Caco-2 (cell line): Measurements from ENCODE around the gene C1S. TPM values are rescaled to one million over a fixed set of nuclear protein-coding genes. Genes with fewer than 3 reads are reported as not detected.

ENCODE experiments used
- BruUV-seq: library from RNA; stranded (reverse); fragments of 400-500 nt; replicated peaks from 2 replicates; lab custom pipeline; 2021; lab: Mats Ljungman, UMichigan
- CTCF ChIA-PET: fragments of 300-600 bp; sonication (Branson Sonifier 250); formaldehyde crosslinking; loops from one replicate; lab custom pipeline; 2022; ENCODE audit warnings: antibody characterized with exemption; lab: Charles Lee
- POLR2A ChIA-PET: fragments of 300-600 bp; sonication (Branson Sonifier 250); formaldehyde crosslinking; loops from one replicate; lab custom pipeline; 2022; ENCODE audit warnings: antibody characterized with exemption; lab: Charles Lee
- DNase-seq, 2 experiments: peaks; one replicate each; pipeline versions ENCODE4 v3.0.0 to v3.0.0-alpha.2; 2020 to 2022
- H3K27me3 ChIP-seq: replicated peaks from 2 replicates; pipeline ENCODE4 v1.6.0; 2011; ENCODE audit warnings: low read length; ENCODE audit not compliant: control insufficient read depth, insufficient read depth
- H3K36me3 ChIP-seq: 2 replicates; pipeline ENCODE4 v1.5.1; 2011; ENCODE audit warnings: low read length; ENCODE audit not compliant: control insufficient read depth, insufficient read depth
- H3K4me1 ChIP-seq: fragments of 250-450 bp; sonication (Bioruptor Pico); 2 replicates; pipeline ENCODE4 v1.5.1; 2020; ENCODE audit warnings: mild to moderate bottlenecking
- H3K4me3 ChIP-seq: 2 replicates; pipeline ENCODE4 v1.5.1; 2011; ENCODE audit warnings: low read depth, mild to moderate bottlenecking, control low read depth, low read length
- H3K9me3 ChIP-seq: fragments of 250-450 bp; sonication (Bioruptor Pico); 2 replicates; pipeline ENCODE4 v1.5.1; 2020; ENCODE audit warnings: mild to moderate bottlenecking, moderate library complexity
- H3K27ac Mint-ChIP-seq: one replicate; pipeline ENCODE4 v1.8.0; 2022; ENCODE audit warnings: mixed read lengths; ENCODE audit not compliant: unreplicated experiment
- H3K27me3 Mint-ChIP-seq: one replicate; pipeline ENCODE4 v1.8.0; 2022; ENCODE audit warnings: mixed read lengths; ENCODE audit not compliant: insufficient read depth, unreplicated experiment
- H3K36me3 Mint-ChIP-seq: one replicate; pipeline ENCODE4 v1.8.0; 2022; ENCODE audit warnings: mild to moderate bottlenecking, mixed read lengths; ENCODE audit not compliant: insufficient read depth, unreplicated experiment
- H3K4me1 Mint-ChIP-seq: one replicate; pipeline ENCODE4 v1.8.0; 2022; ENCODE audit warnings: low read depth, mixed read lengths; ENCODE audit not compliant: unreplicated experiment
- H3K4me3 Mint-ChIP-seq: one replicate; pipeline ENCODE4 v1.8.0; 2022; ENCODE audit warnings: mild to moderate bottlenecking, moderate library complexity, mixed read lengths; ENCODE audit not compliant: unreplicated experiment
- H3K9me3 Mint-ChIP-seq: one replicate; pipeline ENCODE4 v1.8.0; 2022; ENCODE audit warnings: mixed read lengths; ENCODE audit not compliant: unreplicated experiment
- intact Hi-C: fragments of 100-400 bp; cut with micrococcal nuclease; formaldehyde crosslinking; loops from one replicate; pipeline ENCODE4 v1.10.0; 2022; ENCODE audit not compliant: unreplicated experiment
- total RNA-seq: library from RNA; stranded (reverse); gene quantifications from 2 replicates; pipeline ENCODE4 v1.2.3, GENCODE V29; 2022
- TF ChIP-seq, protein P1 (sequence below), 2 experiments: fragments of 200-600 bp in 1 of 2; IDR thresholded peaks; 1 replicate in 1 of 2; 2 replicates in 1 of 2; pipeline versions ENCODE4 v1.5.1 to v1.8.0; 2011 to 2022; ENCODE audit warnings: antibody characterized with exemption in 1 of 2, control low read depth in 1 of 2, inconsistent platforms in 1 of 2, low read depth in 1 of 2, low read length in 1 of 2, mild to moderate bottlenecking in 1 of 2, moderate library complexity in 1 of 2; ENCODE audit not compliant: insufficient read depth in 1 of 2, severe bottlenecking in 1 of 2, unreplicated experiment in 1 of 2

Gene C1S
- total RNA-seq, 1 experiment from 2014 or later: 6.1 TPM

DNA sequence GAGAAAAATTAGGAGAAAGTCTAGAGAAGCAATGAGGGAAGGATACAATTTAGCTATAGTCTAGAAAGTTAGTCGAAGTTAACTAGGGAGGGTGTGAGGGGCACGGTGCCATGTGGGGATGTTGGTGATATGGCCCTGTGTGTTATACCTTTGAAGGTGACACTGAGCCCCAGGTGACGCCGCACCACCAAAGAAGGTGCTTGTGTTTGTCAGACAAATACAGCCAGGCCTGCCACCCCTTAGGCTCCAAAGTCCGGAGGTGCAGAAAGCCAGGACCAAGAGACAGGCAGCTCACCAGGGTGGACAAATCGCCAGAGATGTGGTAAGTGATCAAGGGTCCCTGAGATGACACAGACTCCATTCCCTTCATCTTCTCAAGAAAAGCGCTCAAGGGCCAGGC is 1.1 kb downstream of the C1S start:
- Histone ChIP-seq H3K9me3 (no peaks in the 10 kb centered on the region), H3K4me1 (peaks cover 20% of the 10 kb centered on the region), H3K36me3 (no peaks in the 10 kb centered on the region), H3K27me3 (no peaks in the 10 kb centered on the region), H3K4me3 (no peak overlapping the region)
- intact Hi-C loops: no loop called here
- Mint-ChIP-seq H3K4me3 (no peak overlapping the region), H3K4me1 (peaks cover 21% of the 10 kb centered on the region), H3K27ac (no peak overlapping the region), H3K36me3 (no peaks in the 10 kb centered on the region), H3K27me3 (no peaks in the 10 kb centered on the region), H3K9me3 (peaks cover 10% of the 10 kb centered on the region)
- no TSS peak for BruUV-seq
- TF ChIP-seq, protein P1, sequence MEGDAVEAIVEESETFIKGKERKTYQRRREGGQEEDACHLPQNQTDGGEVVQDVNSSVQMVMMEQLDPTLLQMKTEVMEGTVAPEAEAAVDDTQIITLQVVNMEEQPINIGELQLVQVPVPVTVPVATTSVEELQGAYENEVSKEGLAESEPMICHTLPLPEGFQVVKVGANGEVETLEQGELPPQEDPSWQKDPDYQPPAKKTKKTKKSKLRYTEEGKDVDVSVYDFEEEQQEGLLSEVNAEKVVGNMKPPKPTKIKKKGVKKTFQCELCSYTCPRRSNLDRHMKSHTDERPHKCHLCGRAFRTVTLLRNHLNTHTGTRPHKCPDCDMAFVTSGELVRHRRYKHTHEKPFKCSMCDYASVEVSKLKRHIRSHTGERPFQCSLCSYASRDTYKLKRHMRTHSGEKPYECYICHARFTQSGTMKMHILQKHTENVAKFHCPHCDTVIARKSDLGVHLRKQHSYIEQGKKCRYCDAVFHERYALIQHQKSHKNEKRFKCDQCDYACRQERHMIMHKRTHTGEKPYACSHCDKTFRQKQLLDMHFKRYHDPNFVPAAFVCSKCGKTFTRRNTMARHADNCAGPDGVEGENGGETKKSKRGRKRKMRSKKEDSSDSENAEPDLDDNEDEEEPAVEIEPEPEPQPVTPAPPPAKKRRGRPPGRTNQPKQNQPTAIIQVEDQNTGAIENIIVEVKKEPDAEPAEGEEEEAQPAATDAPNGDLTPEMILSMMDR (IDR thresholded peaks at IDR 0.05; ENCODE audit: insufficient read depth in 1 of 2, low read depth in 1 of 2, low read length in 1 of 2, severe bottlenecking in 1 of 2, unreplicated experiment in 1 of 2): no peak
- CTCF ChIA-PET: interaction anchor here (1.4 to 3.0 kb wide), 3 partner anchors 18 to 47 kb away, joined by 3 to 26 read pairs (median 9); partner anchors contain the start of gene C1RL
- POLR2A ChIA-PET: interaction anchor here (1.5 kb wide), 1 partner anchor 46 kb away, joined by 4 read pairs; no protein-coding TSS in a partner anchor
- no peak for DNase-seq

DNA sequence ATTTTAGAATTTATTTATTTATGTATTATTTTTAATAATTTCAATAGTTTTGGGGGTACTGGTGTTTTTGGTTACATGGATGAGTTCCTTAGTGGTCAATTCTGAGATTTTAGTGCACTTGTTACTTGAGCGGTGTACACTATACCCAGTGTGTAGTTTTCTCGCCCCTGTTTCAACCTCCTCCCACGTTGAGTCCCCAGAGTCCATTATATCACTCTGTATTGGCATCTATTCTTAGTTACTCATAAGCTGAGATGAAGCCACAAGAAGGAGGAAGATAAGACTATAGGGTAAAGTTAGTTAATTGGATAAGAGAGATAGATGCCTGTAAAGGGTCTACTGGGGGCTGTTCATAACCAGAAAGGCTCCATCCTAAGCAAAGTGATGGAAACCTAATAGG is 4.0 kb downstream of the C1S start:
- BruUV-seq: no TSS peak
- TF ChIP-seq, protein P1 (IDR thresholded peaks at IDR 0.05; ENCODE audit: insufficient read depth in 1 of 2, low read depth in 1 of 2, low read length in 1 of 2, severe bottlenecking in 1 of 2, unreplicated experiment in 1 of 2): no peak
- no peak for DNase-seq
- no peak overlapping the region for H3K4me3 Mint-ChIP-seq
- H3K27ac Mint-ChIP-seq: no peak overlapping the region
- ChIA-PET CTCF (no interaction called here), POLR2A (no interaction called here)
- H3K9me3 Mint-ChIP-seq: no peaks in the 10 kb centered on the region
- no peaks in the 10 kb centered on the region for H3K9me3 ChIP-seq
- no peaks in the 10 kb centered on the region for H3K27me3 ChIP-seq
- H3K27me3 Mint-ChIP-seq: no peaks in the 10 kb centered on the region
- H3K4me3 ChIP-seq: no peak overlapping the region
- H3K4me1 ChIP-seq: peaks cover 12% of the 10 kb centered on the region
- intact Hi-C loops: no loop called here
- H3K4me1 Mint-ChIP-seq: peaks cover 24% of the 10 kb centered on the region
- H3K36me3 Mint-ChIP-seq: no peaks in the 10 kb centered on the region
- no peaks in the 10 kb centered on the region for H3K36me3 ChIP-seq

DNA sequence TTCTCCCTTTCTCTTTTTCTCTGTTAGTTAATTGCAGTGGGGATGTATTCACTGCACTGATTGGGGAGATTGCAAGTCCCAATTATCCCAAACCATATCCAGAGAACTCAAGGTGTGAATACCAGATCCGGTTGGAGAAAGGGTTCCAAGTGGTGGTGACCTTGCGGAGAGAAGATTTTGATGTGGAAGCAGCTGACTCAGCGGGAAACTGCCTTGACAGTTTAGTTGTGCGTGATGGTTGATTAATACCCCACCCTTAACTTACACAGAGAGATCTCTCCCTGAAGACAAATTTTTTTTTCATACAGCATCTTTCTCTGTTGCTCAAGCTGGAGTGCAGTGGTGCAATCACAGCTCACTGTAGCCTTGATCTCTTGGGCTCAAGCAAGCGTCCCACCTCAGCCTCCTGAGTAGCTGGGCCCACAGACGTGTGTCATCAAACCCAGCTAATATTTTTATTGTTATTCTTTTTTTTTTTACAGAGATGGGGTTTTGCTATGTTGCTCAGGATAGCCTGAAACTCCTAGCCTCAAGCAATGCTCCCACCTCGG is 4.6 kb downstream of the C1S start:
- Mint-ChIP-seq H3K36me3 (no peaks in the 10 kb centered on the region), H3K27me3 (no peaks in the 10 kb centered on the region), H3K9me3 (no peaks in the 10 kb centered on the region), H3K27ac (no peak overlapping the region), H3K4me1 (peaks cover 18% of the 10 kb centered on the region), H3K4me3 (no peak overlapping the region)
- no peaks in the 10 kb centered on the region for H3K36me3 ChIP-seq
- no peak for DNase-seq
- no peaks in the 10 kb centered on the region for H3K9me3 ChIP-seq
- ChIA-PET POLR2A (no interaction called here), CTCF (interaction anchor here (0.6 to 0.7 kb wide), 2 partner anchors 24 to 185 kb away, joined by 3 read pairs; no protein-coding TSS in a partner anchor)
- TF ChIP-seq, protein P1 (IDR thresholded peaks at IDR 0.05; ENCODE audit: insufficient read depth in 1 of 2, low read depth in 1 of 2, low read length in 1 of 2, severe bottlenecking in 1 of 2, unreplicated experiment in 1 of 2): no peak
- BruUV-seq: no TSS peak
- no peak overlapping the region for H3K4me3 ChIP-seq
- intact Hi-C loops: no loop called here
- H3K4me1 ChIP-seq: peaks cover 12% of the 10 kb centered on the region
- H3K27me3 ChIP-seq: no peaks in the 10 kb centered on the region
